Epithelial cell of proximal tubule (primary cell): ENCODE results near the gene CPNE8. TPM values are rescaled to one million over a fixed set of nuclear protein-coding genes. Genes with fewer than 3 reads are reported as not detected.

Experiments used
- DNase-seq: peaks from one replicate; pipeline ENCODE4 v3.0.0-alpha.2; 2011; ENCODE audit warnings: low read depth
- H3K4me3 ChIP-seq: 2 replicates; pipeline ENCODE4 v1.5.1; 2011; ENCODE audit warnings: low read depth, mild to moderate bottlenecking, low read length
- CTCF ChIP-seq: conservative IDR thresholded peaks from 2 replicates; pipeline ENCODE4 v1.5.1; 2012; ENCODE audit warnings: low read depth, mild to moderate bottlenecking, low read length
- total RNA-seq: library from RNA; depleted of rRNA; stranded (reverse); fragments of >200 nt; gene quantifications from 2 replicates; pipeline ENCODE4 v1.2.3, GENCODE V29; 2015

Gene CPNE8
- total RNA-seq, 1 donor from 2014 or later, result 7.1 TPM

- H3K4me3 ChIP-seq, result no peak overlapping the region
- no peak for TF ChIP-seq CTCF
Measured at GRCh38 chr12:38713294-38713693, 192.1 kb downstream of the CPNE8 start.

GRCh38 chr12:38711054-38711453 is 194.3 kb downstream of the CPNE8 start:
- no peak overlapping the region for H3K4me3 ChIP-seq
- no peak for DNase-seq
- TF ChIP-seq CTCF, result no peak

More at GRCh38 chr12:38713294-38713693, 192.1 kb downstream of the CPNE8 start:
- no peak for DNase-seq

- no peak for DNase-seq
- no peak overlapping the region for H3K4me3 ChIP-seq
- no peak for TF ChIP-seq CTCF
Measured at GRCh38 chr12:38708466-38708865, 196.9 kb downstream of the CPNE8 start.

GRCh38 chr12:38707648-38708047 is 197.7 kb downstream of the CPNE8 start:
- DNase-seq, result no peak
- H3K4me3 ChIP-seq, result no peak overlapping the region
- TF ChIP-seq CTCF, result no peak

- DNase-seq, result no peak
- TF ChIP-seq CTCF, result no peak
- H3K4me3 ChIP-seq, result no peak overlapping the region
Measured at GRCh38 chr12:38697289-38697688, 208.1 kb downstream of the CPNE8 start.

GRCh38 chr12:38695057-38695456 is 210.3 kb downstream of the CPNE8 start:
- DNase-seq, result no peak
- no peak for TF ChIP-seq CTCF
- H3K4me3 ChIP-seq, result no peak overlapping the region

- no peak for DNase-seq
- H3K4me3 ChIP-seq, result no peak overlapping the region
- TF ChIP-seq CTCF, result no peak
Measured at GRCh38 chr12:38691164-38691563, 214.2 kb downstream of the CPNE8 start.
